HepG2 (cell line): Measurements from ENCODE around the gene DNPEP. TPM values are rescaled to one million over a fixed set of nuclear protein-coding genes. Genes with fewer than 3 reads are reported as not detected.

ENCODE experiments used
- ATAC-seq: fragments of 200-7000 bp; cut with Tn5 transposase; 3 replicates; pipeline ENCODE4 v1.9.1; 2020; ENCODE audit warnings: mild to moderate bottlenecking, moderate library complexity
- BruUV-seq: library from RNA; stranded (reverse); fragments of 400-500 nt; replicated peaks from 2 replicates; lab custom pipeline; 2021; lab: Mats Ljungman, UMichigan
- CTCF ChIA-PET: fragments of 300-600 bp; formaldehyde crosslinking; extraction: SDS; loops from one replicate; lab custom pipeline; 2021; ENCODE audit warnings: low total read pairs, inconsistent platforms, low intra/inter-chr PET ratio; lab: Yijun Ruan, JAX
- POLR2A ChIA-PET: fragments of 350-600 bp; sonication (Branson Sonifier 250); formaldehyde crosslinking; loops from one replicate; lab custom pipeline; 2020; ENCODE audit warnings: antibody characterized with exemption, inconsistent platforms; lab: Yijun Ruan, JAX
- DNase-seq: peaks from one replicate; pipeline ENCODE4 v3.0.0-alpha.2; 2015; ENCODE audit warnings: low spot score
- FAIRE-seq: peaks from 3 replicates; lab custom pipeline; 2011; peaks lifted over from hg19 to GRCh38; lab: Jason Lieb, UNC
- H2AFZ ChIP-seq: one replicate; pipeline ENCODE4 v1.6.1; 2011; ENCODE audit warnings: low read length, inconsistent platforms
- H3K27ac ChIP-seq: fragments of 300-600 bp; 3 replicates; pipeline ENCODE4 v1.8.0; 2011; ENCODE audit warnings: mixed run types, mild to moderate bottlenecking, mixed read lengths, low read length, inconsistent platforms; ENCODE audit not compliant: insufficient read depth; ENCODE audit errors: extremely low read length
- H3K27me3 ChIP-seq, 2 experiments: fragments of 200-600 bp in 1 of 2; 2 replicates in 1 of 2; 3 replicates in 1 of 2; pipeline versions ENCODE4 v1.6.0 to v1.8.0; 2011; ENCODE audit warnings: low read length in 2 of 2, mild to moderate bottlenecking in 2 of 2, moderate library complexity in 2 of 2, inconsistent platforms in 1 of 2; ENCODE audit not compliant: insufficient read depth in 2 of 2, control insufficient read depth in 1 of 2
- H3K36me3 ChIP-seq, 2 experiments: fragments of 200-600 bp in 1 of 2; replicated peaks in 1 of 2; 2 replicates in 1 of 2; 3 replicates in 1 of 2; pipeline versions ENCODE4 v1.5.1 to v1.8.0; 2011; ENCODE audit warnings: low read length in 2 of 2, inconsistent platforms in 1 of 2; ENCODE audit not compliant: insufficient read depth in 2 of 2, control insufficient read depth in 1 of 2
- H3K4me1 ChIP-seq: 2 replicates; pipeline ENCODE4 v1.5.1; 2012; ENCODE audit warnings: low read length, inconsistent platforms; ENCODE audit not compliant: insufficient read depth
- H3K4me2 ChIP-seq: 2 replicates; pipeline ENCODE4 v1.6.0; 2011; ENCODE audit warnings: low read depth, low read length, inconsistent platforms
- H3K4me3 ChIP-seq, 3 experiments: fragments of 200-600 bp in 1 of 3; sonication (generic), shearing (Covaris generic) in 1 of 3; replicated peaks in 1 of 3; 2 replicates each; pipeline ENCODE4 v1.5.1; 2011 to 2016; ENCODE audit warnings: low read length in 3 of 3, inconsistent platforms in 2 of 3, low read depth in 2 of 3, mild to moderate bottlenecking in 2 of 3, control low read depth in 1 of 3, mixed read lengths in 1 of 3; ENCODE audit not compliant: insufficient read depth in 1 of 3
- H3K79me2 ChIP-seq: one replicate; pipeline ENCODE4 v1.6.1; 2011; ENCODE audit warnings: low read length, inconsistent platforms; ENCODE audit not compliant: insufficient read depth
- H3K9ac ChIP-seq: 2 replicates; pipeline ENCODE4 v1.6.0; 2011; ENCODE audit warnings: mild to moderate bottlenecking, low read depth, low read length, inconsistent platforms; ENCODE audit not compliant: insufficient read depth
- H3K9me3 ChIP-seq: 2 replicates; pipeline ENCODE4 v1.5.1; 2012; ENCODE audit warnings: mild to moderate bottlenecking, low read length
- H4K20me1 ChIP-seq: 2 replicates; pipeline ENCODE4 v1.6.0; 2011; ENCODE audit warnings: inconsistent platforms, mild to moderate bottlenecking, low read length, moderate library complexity; ENCODE audit not compliant: insufficient read depth
- ATF3 ChIP-seq: sonication (generic); formaldehyde crosslinking; IDR thresholded peaks from 2 replicates; pipeline ENCODE4 v1.4.0; 2020; ENCODE audit warnings: missing genetic modification reagents
- HOXA9 ChIP-seq: sonication (generic); formaldehyde crosslinking; IDR thresholded peaks from 2 replicates; pipeline ENCODE4 v1.8.1; 2022; ENCODE audit warnings: missing genetic modification reagents, mild to moderate bottlenecking, moderate library complexity, borderline replicate concordance
- KLF11 ChIP-seq: IDR thresholded peaks from 2 replicates; pipeline ENCODE4 v1.6.1; 2016; ENCODE audit warnings: missing compliant biosample characterization
- MLLT10 ChIP-seq: sonication (generic); formaldehyde crosslinking; IDR thresholded peaks from 2 replicates; pipeline ENCODE4 v1.4.0; 2020; ENCODE audit warnings: missing genetic modification reagents
- RFXANK ChIP-seq: IDR thresholded peaks from 2 replicates; pipeline ENCODE4 v1.6.1; 2016
- SALL2 ChIP-seq: sonication (generic); formaldehyde crosslinking; IDR thresholded peaks from 2 replicates; pipeline ENCODE4 v1.8.1; 2023; ENCODE audit warnings: mild to moderate bottlenecking, missing genetic modification reagents, inconsistent platforms
- SATB2 ChIP-seq: sonication (generic); formaldehyde crosslinking; IDR thresholded peaks from 2 replicates; pipeline ENCODE4 v1.5.0; 2020; ENCODE audit warnings: missing genetic modification reagents
- SMC3 ChIP-seq: IDR thresholded peaks from 2 replicates; pipeline ENCODE4 v1.6.1; 2011; ENCODE audit warnings: low read length, improper control_type of control experiment
- SOX5 ChIP-seq: IDR thresholded peaks from 2 replicates; pipeline ENCODE4 v1.6.1; 2016; ENCODE audit warnings: borderline replicate concordance
- STAT6 ChIP-seq: sonication (generic); formaldehyde crosslinking; IDR thresholded peaks from 2 replicates; pipeline ENCODE4 v1.4.0; 2020; ENCODE audit warnings: missing genetic modification reagents, mild to moderate bottlenecking, borderline replicate concordance
- TERF1 ChIP-seq: sonication (generic); formaldehyde crosslinking; IDR thresholded peaks from 2 replicates; pipeline ENCODE4 v1.8.0; 2022; ENCODE audit warnings: mild to moderate bottlenecking, missing genetic modification reagents, moderate library complexity
- TOE1 ChIP-seq: sonication (generic); formaldehyde crosslinking; IDR thresholded peaks from 2 replicates; pipeline ENCODE4 v1.4.0; 2020; ENCODE audit warnings: mild to moderate bottlenecking, missing genetic modification reagents
- TRIM22 ChIP-seq: fragments of 450-650 bp; IDR thresholded peaks from 2 replicates; pipeline ENCODE4 v1.6.1; 2017
- XBP1 ChIP-seq: sonication (generic); formaldehyde crosslinking; IDR thresholded peaks from 2 replicates; pipeline ENCODE4 v1.5.0; 2020; ENCODE audit warnings: missing genetic modification reagents
- ZFP36L2 ChIP-seq: sonication (generic); formaldehyde crosslinking; IDR thresholded peaks from 2 replicates; pipeline ENCODE4 v1.4.0; 2020; ENCODE audit warnings: missing genetic modification reagents
- ZNF720 ChIP-seq: sonication (generic); formaldehyde crosslinking; IDR thresholded peaks from 2 replicates; pipeline ENCODE4 v1.4.0; 2020; ENCODE audit warnings: missing genetic modification reagents
- WGBS: methylation state at CpG from one replicate; pipeline ENCODE4 v1.1.6; 2017; ENCODE audit warnings: low lambda C conversion rate; 5-methylcytosine and 5-hydroxymethylcytosine counted together
- in situ Hi-C: cut with HindIII; loops from 2 replicates; pipeline ENCODE4 v1.10.0; 2017; ENCODE audit warnings: low pct_unique_long_range_greater_than_20kb; ENCODE audit not compliant: extremely low pct_ligation_motif_present
- intact Hi-C: fragments of 100-400 bp; cut with micrococcal nuclease; formaldehyde crosslinking; loops from one replicate; pipeline ENCODE4 v1.10.0; 2022; ENCODE audit not compliant: unreplicated experiment
- polyA plus RNA-seq, 8 experiments: library from polyadenylated mRNA; depleted of rRNA in 3 of 8; stranded (reverse) in 7 of 8; unstranded in 1 of 8; fragments of >200 nt; fragmentation: Illumina TruSeq in 4 of 8; extraction: Trizol in 4 of 8; gene quantifications; 2 replicates each; pipeline versions ENCODE4 v1.2.1 to v1.2.3, GENCODE V29; 2011 to 2016; ENCODE audit warnings: low read depth in 4 of 8, missing spikeins in 1 of 8, mixed read lengths in 1 of 8; ENCODE audit not compliant: insufficient read depth in 1 of 8
- total RNA-seq, 5 experiments: library from RNA; depleted of rRNA; stranded (reverse); fragments of >200 nt; fragmentation: Illumina TruSeq; extraction: Trizol; gene quantifications; 2 replicates each; pipeline ENCODE4 v1.2.3, GENCODE V29; 2016; ENCODE audit warnings: low read depth in 1 of 5

Gene DNPEP
- total and polyA plus RNA-seq, 2 of the 13 experiments (the other 11 are each of a cell fraction or from before 2014, with no cell fraction given) = 104 to 109 TPM

- Histone ChIP-seq H2AFZ (no peak overlapping the region), H3K4me1 (peaks cover 10% of the 10 kb centered on the region; the same call in 1 of the 2 replicates), H3K9ac (no peak overlapping the region), H3K4me2 (no peak overlapping the region), H4K20me1 (no peaks in the 10 kb centered on the region), H3K27ac (no peak overlapping the region), H3K27me3 (peaks cover 0 to 24% of the 10 kb centered on the region in 2 experiments; a peak in 4 of 5 replicates), H3K9me3 (no peaks in the 10 kb centered on the region), H3K4me3 (no peak overlapping the region), H3K79me2 (no peaks in the 10 kb centered on the region), H3K36me3 (no peaks in the 10 kb centered on the region)
- no peak for FAIRE-seq
- ATAC-seq = no peak; the same call in 2 of the 3 replicates
- DNase-seq = no peak
- BruUV-seq = no TSS peak
- TF ChIP-seq TERF1 = no peak
- no peak for TF ChIP-seq SATB2 (CRISPR knock-in tag)
- no peak for TF ChIP-seq STAT6 (CRISPR knock-in tag)
- no peak for TF ChIP-seq TOE1 (CRISPR knock-in tag)
- no peak for TF ChIP-seq HOXA9 (CRISPR knock-in tag)
- TF ChIP-seq KLF11 (CRISPR knock-in tag) = no peak
- no peak for TF ChIP-seq ZNF720 (CRISPR knock-in tag)
- no peak for TF ChIP-seq MLLT10 (CRISPR knock-in tag)
- TF ChIP-seq ATF3 (CRISPR knock-in tag) = no peak
- TF ChIP-seq XBP1 (CRISPR knock-in tag) = no peak
- TF ChIP-seq ZFP36L2 (CRISPR knock-in tag) = no peak
- TF ChIP-seq SALL2 (CRISPR knock-in tag) = no peak
- TF ChIP-seq RFXANK (CRISPR knock-in tag) = no peak
- no peak for TF ChIP-seq TRIM22
- no peak for TF ChIP-seq SOX5 (CRISPR knock-in tag)
- no peak for TF ChIP-seq SMC3
- ChIA-PET POLR2A (interaction anchor here (0.6 kb wide), 1 partner anchor 22 kb away, joined by 4 read pairs; no protein-coding TSS in a partner anchor), CTCF (no interaction called here)
- in situ Hi-C loops = no loop called here
- whole genome bisulfite sequencing = 9% methylated on average over 4 of the region's 4 CpGs
- intact Hi-C loops = no loop called here
Measured at GRCh38 chr2:219416938-219417337, 29.2 kb upstream of the DNPEP start.
